DND-41 (cell line): Measurements from ENCODE around the gene ZNF205.

Source experiments
- CTCF ChIP-seq: IDR thresholded peaks from 2 replicates; pipeline ENCODE4 v1.5.1; 2012; ENCODE audit warnings: borderline replicate concordance, low read length, moderate library complexity, mild to moderate bottlenecking; ENCODE audit not compliant: poor library complexity, severe bottlenecking; ENCODE audit errors: extremely low read depth
- EZH2 ChIP-seq: IDR thresholded peaks from 3 replicates; pipeline ENCODE4 v1.6.1; 2012; ENCODE audit warnings: borderline replicate concordance, low read depth, mild to moderate bottlenecking, moderate library complexity, low read length, inconsistent platforms; ENCODE audit not compliant: severe bottlenecking

GRCh38 chr16:3095869-3096268 is 16.5 kb upstream of the ZNF205 start:
- TF ChIP-seq CTCF: peak; percentile 33
- no peak for TF ChIP-seq EZH2
